ENCODE data around the gene SMCO2.

DNA sequence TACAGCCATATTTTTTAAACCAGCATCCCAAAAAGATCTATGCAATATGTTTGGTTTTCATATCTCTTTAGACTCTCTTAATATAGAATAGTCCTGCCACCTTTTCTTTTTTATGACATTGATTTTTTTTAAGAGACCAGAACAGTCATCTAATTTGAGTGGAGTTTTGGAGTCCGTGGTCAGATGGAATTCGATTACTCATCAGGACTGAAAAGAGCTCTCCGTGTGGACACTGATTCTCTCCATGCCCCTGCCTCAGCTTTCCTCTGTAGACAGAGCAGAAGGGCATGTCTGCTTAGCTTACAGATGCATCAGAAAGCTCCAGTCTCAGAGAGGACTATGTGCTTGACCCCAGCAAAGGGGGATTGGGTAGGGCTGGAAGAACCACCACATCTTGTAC lies 27.8 kb downstream of the SMCO2 start:
- TF ChIP-seq, protein P1, sequence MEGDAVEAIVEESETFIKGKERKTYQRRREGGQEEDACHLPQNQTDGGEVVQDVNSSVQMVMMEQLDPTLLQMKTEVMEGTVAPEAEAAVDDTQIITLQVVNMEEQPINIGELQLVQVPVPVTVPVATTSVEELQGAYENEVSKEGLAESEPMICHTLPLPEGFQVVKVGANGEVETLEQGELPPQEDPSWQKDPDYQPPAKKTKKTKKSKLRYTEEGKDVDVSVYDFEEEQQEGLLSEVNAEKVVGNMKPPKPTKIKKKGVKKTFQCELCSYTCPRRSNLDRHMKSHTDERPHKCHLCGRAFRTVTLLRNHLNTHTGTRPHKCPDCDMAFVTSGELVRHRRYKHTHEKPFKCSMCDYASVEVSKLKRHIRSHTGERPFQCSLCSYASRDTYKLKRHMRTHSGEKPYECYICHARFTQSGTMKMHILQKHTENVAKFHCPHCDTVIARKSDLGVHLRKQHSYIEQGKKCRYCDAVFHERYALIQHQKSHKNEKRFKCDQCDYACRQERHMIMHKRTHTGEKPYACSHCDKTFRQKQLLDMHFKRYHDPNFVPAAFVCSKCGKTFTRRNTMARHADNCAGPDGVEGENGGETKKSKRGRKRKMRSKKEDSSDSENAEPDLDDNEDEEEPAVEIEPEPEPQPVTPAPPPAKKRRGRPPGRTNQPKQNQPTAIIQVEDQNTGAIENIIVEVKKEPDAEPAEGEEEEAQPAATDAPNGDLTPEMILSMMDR (IDR thresholded peaks at IDR 0.05; ENCODE audit: low read depth, low read length, missing input control), result no peak
- TF ChIP-seq SP1 (IDR thresholded peaks at IDR 0.05), result no peak
- TF ChIP-seq, protein P2, sequence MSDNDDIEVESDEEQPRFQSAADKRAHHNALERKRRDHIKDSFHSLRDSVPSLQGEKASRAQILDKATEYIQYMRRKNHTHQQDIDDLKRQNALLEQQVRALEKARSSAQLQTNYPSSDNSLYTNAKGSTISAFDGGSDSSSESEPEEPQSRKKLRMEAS (IDR thresholded peaks at IDR 0.05), result no peak
- TF ChIP-seq YY1 (IDR thresholded peaks at IDR 0.05), result no peak
- no peak for TF ChIP-seq RAD21 (IDR thresholded peaks at IDR 0.05)
- no peak for TF ChIP-seq RXRA (IDR thresholded peaks at IDR 0.05)
- no peak for TF ChIP-seq GABPA (IDR thresholded peaks at IDR 0.05 in 1 of 2, conservative IDR thresholded peaks at IDR 0.05 in 1 of 2)
- TF ChIP-seq, protein P3, sequence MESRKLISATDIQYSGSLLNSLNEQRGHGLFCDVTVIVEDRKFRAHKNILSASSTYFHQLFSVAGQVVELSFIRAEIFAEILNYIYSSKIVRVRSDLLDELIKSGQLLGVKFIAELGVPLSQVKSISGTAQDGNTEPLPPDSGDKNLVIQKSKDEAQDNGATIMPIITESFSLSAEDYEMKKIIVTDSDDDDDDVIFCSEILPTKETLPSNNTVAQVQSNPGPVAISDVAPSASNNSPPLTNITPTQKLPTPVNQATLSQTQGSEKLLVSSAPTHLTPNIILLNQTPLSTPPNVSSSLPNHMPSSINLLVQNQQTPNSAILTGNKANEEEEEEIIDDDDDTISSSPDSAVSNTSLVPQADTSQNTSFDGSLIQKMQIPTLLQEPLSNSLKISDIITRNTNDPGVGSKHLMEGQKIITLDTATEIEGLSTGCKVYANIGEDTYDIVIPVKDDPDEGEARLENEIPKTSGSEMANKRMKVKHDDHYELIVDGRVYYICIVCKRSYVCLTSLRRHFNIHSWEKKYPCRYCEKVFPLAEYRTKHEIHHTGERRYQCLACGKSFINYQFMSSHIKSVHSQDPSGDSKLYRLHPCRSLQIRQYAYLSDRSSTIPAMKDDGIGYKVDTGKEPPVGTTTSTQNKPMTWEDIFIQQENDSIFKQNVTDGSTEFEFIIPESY (IDR thresholded peaks at IDR 0.05), result no peak
- TF ChIP-seq, protein P4, sequence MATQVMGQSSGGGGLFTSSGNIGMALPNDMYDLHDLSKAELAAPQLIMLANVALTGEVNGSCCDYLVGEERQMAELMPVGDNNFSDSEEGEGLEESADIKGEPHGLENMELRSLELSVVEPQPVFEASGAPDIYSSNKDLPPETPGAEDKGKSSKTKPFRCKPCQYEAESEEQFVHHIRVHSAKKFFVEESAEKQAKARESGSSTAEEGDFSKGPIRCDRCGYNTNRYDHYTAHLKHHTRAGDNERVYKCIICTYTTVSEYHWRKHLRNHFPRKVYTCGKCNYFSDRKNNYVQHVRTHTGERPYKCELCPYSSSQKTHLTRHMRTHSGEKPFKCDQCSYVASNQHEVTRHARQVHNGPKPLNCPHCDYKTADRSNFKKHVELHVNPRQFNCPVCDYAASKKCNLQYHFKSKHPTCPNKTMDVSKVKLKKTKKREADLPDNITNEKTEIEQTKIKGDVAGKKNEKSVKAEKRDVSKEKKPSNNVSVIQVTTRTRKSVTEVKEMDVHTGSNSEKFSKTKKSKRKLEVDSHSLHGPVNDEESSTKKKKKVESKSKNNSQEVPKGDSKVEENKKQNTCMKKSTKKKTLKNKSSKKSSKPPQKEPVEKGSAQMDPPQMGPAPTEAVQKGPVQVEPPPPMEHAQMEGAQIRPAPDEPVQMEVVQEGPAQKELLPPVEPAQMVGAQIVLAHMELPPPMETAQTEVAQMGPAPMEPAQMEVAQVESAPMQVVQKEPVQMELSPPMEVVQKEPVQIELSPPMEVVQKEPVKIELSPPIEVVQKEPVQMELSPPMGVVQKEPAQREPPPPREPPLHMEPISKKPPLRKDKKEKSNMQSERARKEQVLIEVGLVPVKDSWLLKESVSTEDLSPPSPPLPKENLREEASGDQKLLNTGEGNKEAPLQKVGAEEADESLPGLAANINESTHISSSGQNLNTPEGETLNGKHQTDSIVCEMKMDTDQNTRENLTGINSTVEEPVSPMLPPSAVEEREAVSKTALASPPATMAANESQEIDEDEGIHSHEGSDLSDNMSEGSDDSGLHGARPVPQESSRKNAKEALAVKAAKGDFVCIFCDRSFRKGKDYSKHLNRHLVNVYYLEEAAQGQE (IDR thresholded peaks at IDR 0.05), result no peak
- TF ChIP-seq TAF1 (conservative IDR thresholded peaks at IDR 0.05), result no peak
- TF ChIP-seq FOXA1 (IDR thresholded peaks at IDR 0.05), result no peak

Measured in liver (tissue), 3 donors.